NT2/D1 (cell line): ENCODE results near the gene CD27.
A peak's percentile ranks its signal among the peaks of the same experiment; 100 is the strongest.

ENCODE experiments used
- DNase-seq: peaks from one replicate; pipeline ENCODE4 v3.0.0-alpha.2; 2011; ENCODE audit warnings: low read depth, low spot score
- H3K27me3 ChIP-seq: 2 replicates; pipeline ENCODE4 v1.6.0; 2011; ENCODE audit warnings: mild to moderate bottlenecking; ENCODE audit not compliant: insufficient read length, insufficient read depth
- H3K36me3 ChIP-seq: 2 replicates; pipeline ENCODE4 v1.6.1; 2011; ENCODE audit warnings: mild to moderate bottlenecking, low read length, mixed read lengths; ENCODE audit not compliant: insufficient read depth, insufficient read length
- H3K4me1 ChIP-seq: 2 replicates; pipeline ENCODE4 v1.5.1; 2011; ENCODE audit not compliant: insufficient read depth, insufficient read length
- H3K4me3 ChIP-seq: 2 replicates; pipeline ENCODE4 v1.5.1; 2011; ENCODE audit warnings: low read depth; ENCODE audit not compliant: insufficient read length
- H3K9ac ChIP-seq: 2 replicates; pipeline ENCODE4 v1.6.0; 2011; ENCODE audit warnings: low read depth; ENCODE audit not compliant: insufficient read length
- H3K9me3 ChIP-seq: 2 replicates; pipeline ENCODE4 v1.5.1; 2011; ENCODE audit warnings: mild to moderate bottlenecking, low read length; ENCODE audit not compliant: insufficient read depth
- SUZ12 ChIP-seq: IDR thresholded peaks from 2 replicates; pipeline ENCODE4 v1.6.1; 2011; ENCODE audit not compliant: insufficient read length, insufficient read depth; ENCODE audit errors: extremely low read depth
- YY1 ChIP-seq: IDR thresholded peaks from 2 replicates; pipeline ENCODE4 v1.6.1; 2011; ENCODE audit not compliant: insufficient read length, insufficient read depth
- ZNF274 ChIP-seq: IDR thresholded peaks from 2 replicates; pipeline ENCODE4 v1.6.1; 2011; ENCODE audit warnings: mild to moderate bottlenecking, low read depth, low read length

The CD27 gene

DNA sequence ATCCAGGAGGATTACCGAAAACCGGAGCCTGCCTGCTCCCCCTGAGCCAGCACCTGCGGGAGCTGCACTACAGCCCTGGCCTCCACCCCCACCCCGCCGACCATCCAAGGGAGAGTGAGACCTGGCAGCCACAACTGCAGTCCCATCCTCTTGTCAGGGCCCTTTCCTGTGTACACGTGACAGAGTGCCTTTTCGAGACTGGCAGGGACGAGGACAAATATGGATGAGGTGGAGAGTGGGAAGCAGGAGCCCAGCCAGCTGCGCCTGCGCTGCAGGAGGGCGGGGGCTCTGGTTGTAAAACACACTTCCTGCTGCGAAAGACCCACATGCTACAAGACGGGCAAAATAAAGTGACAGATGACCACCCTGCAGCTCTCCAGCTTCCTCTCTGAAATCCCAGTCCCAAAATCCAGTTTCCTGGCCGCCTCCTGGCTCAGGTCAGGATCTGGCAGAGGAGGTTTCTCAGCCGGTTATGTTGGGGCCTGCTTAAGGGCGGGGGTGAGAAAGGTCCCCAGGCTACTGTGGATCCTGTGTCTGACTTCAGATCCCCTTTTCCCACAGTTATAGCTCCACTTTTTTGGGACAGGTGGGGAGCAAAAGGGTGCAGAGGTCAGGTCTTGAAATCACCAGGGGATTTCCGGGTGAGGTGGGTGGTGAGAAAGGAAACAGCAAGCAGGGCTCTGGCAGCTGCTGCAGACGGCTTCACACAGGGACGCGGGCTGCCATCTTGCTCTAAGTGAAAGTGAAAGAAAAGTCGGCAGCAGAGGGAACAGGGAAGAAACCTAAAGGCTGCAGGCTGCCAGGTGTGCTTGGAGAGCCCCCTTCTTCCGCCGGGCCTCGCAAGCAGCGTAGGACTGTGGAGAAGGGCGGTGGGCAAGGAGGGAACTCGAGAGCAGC is 6.8 kb downstream of the CD27 start, which contains the start of gene TAPBPL:
TSS of gene TAPBPL (plus strand) at position 695 of the 897 bp plus-strand sequence. CDS start 207 bp downstream, outside the sequence.
- Histone ChIP-seq H3K36me3 (peaks cover 20% of the 10 kb centered on the region), H3K4me3 (peak within 1 kb of the TSS; percentile 42), H3K9ac (peak within 1 kb of the TSS; percentile 86), H3K4me1 (peaks cover 26% of the 10 kb centered on the region), H3K27me3 (no peaks in the 10 kb centered on the region), H3K9me3 (no peaks in the 10 kb centered on the region)
- DNase-seq = peak; percentile 48
- TF ChIP-seq ZNF274 = no peak
- TF ChIP-seq YY1 = peak; percentile 42
- no peak for TF ChIP-seq SUZ12

DNA sequence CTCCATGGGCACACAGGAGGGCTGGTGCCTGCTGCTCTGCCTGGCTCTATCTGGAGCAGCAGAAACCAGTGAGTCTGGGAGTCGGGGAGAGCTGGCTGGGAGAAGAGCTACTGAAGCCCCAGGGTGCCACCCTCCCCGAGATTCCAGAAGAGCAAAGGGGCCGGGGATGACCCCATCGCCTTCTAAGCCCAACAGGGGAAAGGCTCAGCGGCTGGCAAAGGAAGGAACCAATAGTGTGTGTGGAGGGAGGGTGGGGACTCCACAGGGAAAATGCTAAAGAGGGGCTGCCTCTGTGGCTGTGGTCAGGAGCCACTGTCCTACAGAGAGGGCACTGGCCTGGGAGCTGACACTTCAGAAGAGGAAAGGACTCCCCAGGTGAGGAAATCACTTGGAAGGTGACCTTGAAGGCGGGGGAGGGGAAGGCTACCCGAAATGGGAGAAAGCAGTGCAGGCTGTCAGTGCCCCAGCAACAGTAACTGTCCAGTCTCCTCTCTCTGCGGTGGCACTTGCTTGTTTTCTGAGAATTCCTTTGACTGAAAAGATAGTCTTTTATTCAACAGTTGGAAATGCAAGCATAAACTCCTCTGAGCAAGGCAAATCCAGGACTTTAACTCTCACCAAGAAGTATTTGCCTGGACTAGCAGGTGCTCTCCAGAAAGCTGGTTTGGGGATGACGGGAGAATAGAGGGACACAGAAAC is 7.6 kb downstream of the CD27 start:
- TF ChIP-seq SUZ12 = no peak
- TF ChIP-seq ZNF274 = no peak
- TF ChIP-seq YY1 = no peak
- H3K4me3 ChIP-seq = peak overlapping the region; percentile 42
- H3K4me1 ChIP-seq = peaks cover 26% of the 10 kb centered on the region
- peaks cover 23% of the 10 kb centered on the region for H3K36me3 ChIP-seq
- no peaks in the 10 kb centered on the region for H3K27me3 ChIP-seq
- no peak for DNase-seq
- no peaks in the 10 kb centered on the region for H3K9me3 ChIP-seq
- peak overlapping the region; percentile 86 for H3K9ac ChIP-seq

DNA sequence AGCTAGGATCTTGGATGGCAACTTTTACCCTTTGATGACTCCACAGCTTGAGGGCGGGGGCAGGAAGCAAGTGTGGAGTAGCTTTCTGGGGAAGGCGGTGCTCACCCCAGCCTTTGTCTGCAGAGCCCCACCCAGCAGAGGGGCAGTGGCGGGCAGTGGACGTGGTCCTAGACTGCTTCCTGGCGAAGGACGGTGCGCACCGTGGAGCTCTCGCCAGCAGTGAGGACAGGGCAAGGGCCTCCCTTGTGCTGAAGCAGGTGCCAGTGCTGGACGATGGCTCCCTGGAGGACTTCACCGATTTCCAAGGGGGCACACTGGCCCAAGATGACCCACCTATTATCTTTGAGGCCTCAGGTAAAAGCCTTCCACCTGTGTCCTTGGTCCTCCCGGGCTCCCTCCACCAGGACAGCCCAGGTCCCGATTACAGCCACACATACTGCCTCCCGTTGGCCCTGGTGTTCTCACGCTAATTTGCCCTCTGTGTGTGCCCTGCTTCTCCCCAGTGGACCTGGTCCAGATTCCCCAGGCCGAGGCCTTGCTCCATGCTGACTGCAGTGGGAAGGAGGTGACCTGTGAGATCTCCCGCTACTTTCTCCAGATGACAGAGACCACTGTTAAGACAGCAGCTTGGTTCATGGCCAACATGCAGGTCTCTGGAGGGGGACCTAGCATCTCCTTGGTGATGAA is 8.3 kb downstream of the CD27 start:
- H3K4me3 ChIP-seq = no peak overlapping the region
- peaks cover 25% of the 10 kb centered on the region for H3K36me3 ChIP-seq
- no peaks in the 10 kb centered on the region for H3K9me3 ChIP-seq
- peaks cover 26% of the 10 kb centered on the region for H3K4me1 ChIP-seq
- H3K9ac ChIP-seq = peak overlapping the region; percentile 86
- no peaks in the 10 kb centered on the region for H3K27me3 ChIP-seq
- DNase-seq = no peak
- TF ChIP-seq ZNF274 (no peak), YY1 (no peak), SUZ12 (no peak)

DNA sequence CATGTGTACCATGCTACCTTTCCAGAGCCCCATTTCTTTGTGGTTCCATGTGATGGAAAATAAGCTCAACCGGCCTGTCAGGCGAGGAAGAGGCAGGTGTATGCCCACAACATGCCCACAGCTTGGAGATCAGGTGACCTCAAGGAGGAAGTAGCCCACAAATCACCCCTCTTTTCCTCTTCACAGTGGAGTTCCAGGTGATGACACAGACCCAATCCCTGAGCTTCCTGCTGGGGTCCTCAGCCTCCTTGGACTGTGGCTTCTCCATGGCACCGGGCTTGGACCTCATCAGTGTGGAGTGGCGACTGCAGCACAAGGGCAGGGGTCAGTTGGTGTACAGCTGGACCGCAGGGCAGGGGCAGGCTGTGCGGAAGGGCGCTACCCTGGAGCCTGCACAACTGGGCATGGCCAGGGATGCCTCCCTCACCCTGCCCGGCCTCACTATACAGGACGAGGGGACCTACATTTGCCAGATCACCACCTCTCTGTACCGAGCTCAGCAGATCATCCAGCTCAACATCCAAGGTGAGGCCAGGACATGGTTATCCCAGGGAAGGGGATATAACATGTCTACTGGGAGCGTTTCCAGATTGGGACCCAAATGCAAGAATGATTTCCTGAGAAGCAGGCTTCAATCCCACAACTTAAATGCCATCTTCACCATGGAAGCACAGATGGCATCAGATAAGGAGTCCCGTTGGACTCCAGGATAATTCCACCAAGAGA is 12.6 kb downstream of the CD27 start:
- no peak for TF ChIP-seq SUZ12
- no peak for TF ChIP-seq YY1
- no peak for TF ChIP-seq ZNF274
- Histone ChIP-seq H3K9me3 (no peaks in the 10 kb centered on the region), H3K4me1 (peaks cover 10% of the 10 kb centered on the region), H3K36me3 (peaks cover 63% of the 10 kb centered on the region), H3K27me3 (no peaks in the 10 kb centered on the region), H3K4me3 (no peak overlapping the region), H3K9ac (no peak overlapping the region)
- no peak for DNase-seq

DNA sequence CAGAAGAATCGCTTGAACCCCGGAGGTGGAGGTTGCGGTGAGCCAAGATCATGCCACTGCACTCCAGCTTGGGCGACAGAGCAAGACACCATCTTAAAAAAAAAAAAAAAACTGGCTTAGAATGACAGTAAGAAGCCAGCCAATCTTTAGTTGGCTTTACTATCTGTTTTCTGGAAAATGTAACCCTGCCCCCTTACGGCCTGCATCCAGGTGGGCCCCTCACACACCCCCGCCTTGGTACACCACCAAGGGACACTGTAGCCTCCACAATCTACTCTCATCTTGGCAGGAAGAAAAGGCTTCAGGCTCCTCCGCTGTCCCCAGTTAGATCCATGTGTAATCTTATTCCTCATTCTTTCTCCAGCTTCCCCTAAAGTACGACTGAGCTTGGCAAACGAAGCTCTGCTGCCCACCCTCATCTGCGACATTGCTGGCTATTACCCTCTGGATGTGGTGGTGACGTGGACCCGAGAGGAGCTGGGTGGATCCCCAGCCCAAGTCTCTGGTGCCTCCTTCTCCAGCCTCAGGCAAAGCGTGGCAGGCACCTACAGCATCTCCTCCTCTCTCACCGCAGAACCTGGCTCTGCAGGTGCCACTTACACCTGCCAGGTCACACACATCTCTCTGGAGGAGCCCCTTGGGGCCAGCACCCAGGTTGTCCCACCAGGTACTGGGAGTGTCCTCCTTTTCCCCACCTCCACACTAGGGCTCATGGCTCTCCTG is 13.7 kb downstream of the CD27 start:
- H3K36me3 ChIP-seq = peaks cover 74% of the 10 kb centered on the region
- no peak overlapping the region for H3K9ac ChIP-seq
- no peaks in the 10 kb centered on the region for H3K9me3 ChIP-seq
- H3K4me3 ChIP-seq = no peak overlapping the region
- TF ChIP-seq SUZ12 (no peak), YY1 (no peak), ZNF274 (no peak)
- no peak for DNase-seq
- no peaks in the 10 kb centered on the region for H3K4me1 ChIP-seq
- H3K27me3 ChIP-seq = no peaks in the 10 kb centered on the region

DNA sequence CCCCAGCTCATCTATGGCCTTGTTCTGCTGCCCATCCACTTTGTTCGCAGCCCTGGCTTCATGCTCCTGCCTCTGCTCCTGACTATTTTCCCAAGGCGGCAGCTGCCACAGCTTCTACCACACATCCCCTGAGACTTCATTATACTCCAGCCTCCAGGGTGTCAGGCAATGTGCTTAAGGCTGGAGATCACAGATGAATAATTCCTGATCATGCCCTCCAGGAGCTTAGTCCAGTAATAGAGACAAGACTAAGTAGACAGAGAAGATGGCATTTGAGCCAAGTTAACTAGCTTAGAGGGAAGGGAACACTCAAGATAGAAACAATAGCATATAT is 14.2 kb downstream of the CD27 start:
- peaks cover 79% of the 10 kb centered on the region for H3K36me3 ChIP-seq
- DNase-seq = no peak
- no peaks in the 10 kb centered on the region for H3K27me3 ChIP-seq
- no peak for TF ChIP-seq ZNF274
- TF ChIP-seq YY1 = no peak
- TF ChIP-seq SUZ12 = no peak
- H3K9ac ChIP-seq = no peak overlapping the region
- no peak overlapping the region for H3K4me3 ChIP-seq
- H3K9me3 ChIP-seq = no peaks in the 10 kb centered on the region
- H3K4me1 ChIP-seq = no peaks in the 10 kb centered on the region
